ENCODE measurements around the gene CACNG3.

- TF ChIP-seq CTCF (IDR thresholded peaks at IDR 0.05): no peak
- no peak for TF ChIP-seq POLR2A (IDR thresholded peaks at IDR 0.05)
Measured at GRCh38 chr16:24308200-24308599, 52.1 kb downstream of the CACNG3 start.

Data from right lobe of liver (tissue), 4 donors.